CD4-positive, alpha-beta T cell treated with Interleukin-15 for 4 hours (primary cell): ENCODE results near the gene AGBL1.
"Not testable (repeated sequence)": the region's sequence is repeated elsewhere in the genome, so short reads cannot be mapped to it uniquely, and the experiment has no call there.

Experiments used
- DNase-seq: peaks from one replicate; pipeline ENCODE4 v3.0.0-alpha.2; 2020; ENCODE audit warnings: low spot score

The AGBL1 gene

GRCh38 chr15:86082619-86083380, 3.1 kb downstream of the AGBL1 start:
- DNase-seq, result no peak

GRCh38 chr15:86087808-86088207, 8.1 kb downstream of the AGBL1 start:
- no peak for DNase-seq

DNA sequence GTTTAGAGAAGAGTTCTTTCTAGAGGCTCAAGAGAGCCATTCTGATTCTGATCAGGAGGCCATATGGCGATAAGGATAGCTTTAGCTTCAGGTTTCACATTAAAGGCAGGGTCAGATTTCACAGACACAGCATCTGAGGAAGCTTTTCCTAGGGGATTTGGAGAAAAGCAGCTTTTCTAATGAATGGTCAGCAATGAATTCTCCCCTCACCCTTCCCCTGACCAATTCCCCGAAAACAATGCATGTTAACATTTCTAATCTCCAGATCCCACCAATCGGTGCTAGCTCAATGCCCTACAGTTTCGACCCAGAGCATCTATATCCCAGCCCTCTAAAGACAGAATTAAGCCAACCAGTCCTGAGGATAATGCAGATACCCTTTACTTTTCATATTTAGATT, 9.8 kb downstream of the AGBL1 start:
- DNase-seq, result no peak

- no peak for DNase-seq
Observed at GRCh38 chr15:86101818-86102217, 22.1 kb downstream of the AGBL1 start.

DNA sequence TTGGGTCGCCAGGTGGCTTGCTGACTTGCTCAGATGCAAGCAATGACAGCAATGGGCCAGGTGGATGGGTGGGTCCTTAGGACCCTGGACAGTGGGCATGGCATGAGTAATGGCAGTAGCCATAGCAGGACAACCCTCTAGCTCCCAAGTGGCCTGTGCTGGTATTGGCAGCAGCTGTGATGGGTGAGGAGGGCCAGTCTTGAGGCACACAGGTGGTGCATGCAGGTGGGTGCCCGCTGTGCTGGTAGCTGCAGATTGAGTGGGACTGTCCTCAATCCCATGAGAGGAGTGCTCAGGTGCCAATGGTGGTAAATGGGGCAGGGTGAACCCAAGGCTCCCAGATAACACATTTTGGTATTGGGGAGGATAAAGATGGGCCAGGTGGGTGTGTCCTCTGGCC, 24.2 kb downstream of the AGBL1 start:
- DNase-seq, result no peak

DNA sequence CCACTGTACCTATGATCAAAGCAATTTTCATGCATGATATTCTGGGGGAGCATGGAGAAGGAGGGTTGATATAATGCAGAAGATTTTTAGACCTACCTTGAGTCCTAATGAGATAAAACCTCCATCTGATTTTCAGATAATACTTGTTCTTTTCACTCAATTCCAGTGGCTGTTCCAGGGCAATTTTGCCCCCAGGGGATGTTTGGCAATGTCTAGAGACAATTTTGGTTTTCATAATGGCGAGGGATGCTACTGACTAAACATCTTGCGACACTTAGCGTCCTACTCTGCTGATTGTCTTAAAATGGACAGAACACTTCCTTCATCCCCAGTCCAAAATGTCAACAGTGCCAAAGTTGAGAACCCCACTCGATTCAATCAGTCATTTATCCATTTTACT, 26.6 kb downstream of the AGBL1 start:
- no peak for DNase-seq

GRCh38 chr15:86115145-86115801, 35.6 kb downstream of the AGBL1 start:
- no peak for DNase-seq

- DNase-seq, result no peak
Observed at GRCh38 chr15:86121568-86122225, 42.0 kb downstream of the AGBL1 start.

DNA sequence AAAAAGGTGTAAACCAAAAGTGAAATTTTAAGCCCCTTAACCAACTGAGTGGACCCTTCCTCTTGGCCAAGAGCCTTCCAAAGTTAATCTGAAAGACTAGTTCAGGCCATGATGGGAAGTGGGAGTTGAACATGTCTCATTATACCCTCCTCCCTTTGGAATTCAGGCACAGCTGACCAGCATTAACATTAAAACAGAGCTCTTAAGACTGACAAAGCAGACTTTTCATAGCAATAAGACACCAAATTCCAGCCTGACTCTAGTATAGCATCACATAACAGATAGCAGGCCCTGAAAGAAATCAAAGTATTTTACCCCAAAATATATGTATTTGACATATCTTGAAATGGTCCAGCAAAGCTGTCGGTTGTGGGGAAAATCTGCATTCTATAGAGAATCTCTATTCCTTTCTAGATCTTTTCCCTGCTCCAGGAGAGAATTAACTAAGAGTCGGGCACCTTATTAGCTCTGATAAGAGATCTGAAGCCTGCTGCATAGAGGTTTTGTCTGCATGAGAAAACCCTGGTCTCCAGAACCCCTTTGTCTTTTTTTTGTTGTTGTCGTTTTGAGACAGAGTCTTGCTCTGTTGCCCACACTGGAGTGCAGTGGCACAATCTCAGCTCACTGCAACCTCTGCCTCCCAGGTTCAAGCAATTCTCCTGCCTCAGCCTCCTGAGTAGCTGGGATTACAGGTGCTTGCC, 43.2 kb downstream of the AGBL1 start:
- DNase-seq, result not testable (repeated sequence)

GRCh38 chr15:86125775-86126174, 46.1 kb downstream of the AGBL1 start:
- DNase-seq, result no peak

- DNase-seq, result no peak
Observed at GRCh38 chr15:86127547-86127946, 47.9 kb downstream of the AGBL1 start.

DNA sequence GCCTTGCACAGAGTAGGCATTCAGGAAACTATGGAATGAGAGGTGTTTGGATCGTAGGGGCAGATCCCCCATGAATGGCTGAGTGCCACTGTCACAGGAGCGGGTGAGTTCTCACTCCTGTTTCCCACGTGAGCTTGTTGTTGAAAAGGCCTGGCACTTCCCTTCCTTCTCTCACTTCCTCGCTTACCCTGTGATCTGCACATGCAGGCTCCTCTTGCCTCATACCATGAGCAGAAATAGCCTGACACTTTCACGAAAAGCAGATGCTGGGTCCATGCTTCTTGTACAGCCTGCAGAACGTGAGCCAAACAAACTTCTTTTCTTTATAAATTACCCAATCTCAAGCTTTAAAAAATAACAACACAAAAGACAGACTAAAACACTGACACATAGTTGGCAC, 55.4 kb downstream of the AGBL1 start:
- no peak for DNase-seq

- DNase-seq, result no peak
Observed at GRCh38 chr15:86136861-86137260, 57.2 kb downstream of the AGBL1 start.

GRCh38 chr15:86138798-86139197, 59.1 kb downstream of the AGBL1 start:
- no peak for DNase-seq

- DNase-seq, result no peak
Observed at GRCh38 chr15:86139828-86140227, 60.2 kb downstream of the AGBL1 start.

DNA sequence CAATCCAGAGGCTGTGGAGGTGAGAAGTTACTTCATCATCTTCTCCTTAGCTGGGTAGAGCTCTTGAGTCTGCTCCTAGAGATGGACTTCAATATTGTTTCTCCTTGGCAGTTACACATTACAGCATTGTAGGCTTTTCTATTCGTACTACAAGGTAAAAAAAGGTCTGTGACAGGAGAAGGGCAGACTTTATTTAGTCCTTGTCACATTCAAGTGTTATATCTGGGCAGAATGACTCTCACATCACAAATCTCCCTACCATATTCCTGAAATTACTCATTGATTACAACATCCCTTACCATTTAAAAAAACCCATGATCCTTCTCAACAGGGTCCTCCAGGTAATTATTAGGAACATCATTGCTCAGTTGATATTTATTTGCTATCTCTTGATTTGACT, 75.0 kb downstream of the AGBL1 start:
- no peak for DNase-seq

- no peak for DNase-seq
Observed at GRCh38 chr15:86155551-86155950, 75.9 kb downstream of the AGBL1 start.

- no peak for DNase-seq
Observed at GRCh38 chr15:86157606-86158293, 78.1 kb downstream of the AGBL1 start.

DNA sequence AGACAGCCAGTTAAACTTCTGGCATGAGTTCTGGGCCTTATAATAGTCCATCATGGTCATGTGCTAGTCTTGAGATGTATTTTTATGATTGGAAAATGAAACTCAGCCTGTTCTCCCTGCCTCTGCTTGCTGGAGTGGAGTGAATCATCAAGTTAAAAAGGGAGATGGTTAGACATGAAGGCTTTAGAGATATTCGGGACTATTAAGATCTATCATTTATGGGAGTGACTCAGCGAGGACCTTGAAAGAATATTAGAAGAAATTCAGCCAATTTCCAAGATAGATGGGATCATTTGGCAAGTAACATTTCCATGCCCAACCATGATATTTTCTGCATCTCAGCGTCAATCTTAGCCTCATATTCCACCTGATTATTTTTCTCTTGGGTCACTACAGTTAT, 79.8 kb downstream of the AGBL1 start:
- no peak for DNase-seq

DNA sequence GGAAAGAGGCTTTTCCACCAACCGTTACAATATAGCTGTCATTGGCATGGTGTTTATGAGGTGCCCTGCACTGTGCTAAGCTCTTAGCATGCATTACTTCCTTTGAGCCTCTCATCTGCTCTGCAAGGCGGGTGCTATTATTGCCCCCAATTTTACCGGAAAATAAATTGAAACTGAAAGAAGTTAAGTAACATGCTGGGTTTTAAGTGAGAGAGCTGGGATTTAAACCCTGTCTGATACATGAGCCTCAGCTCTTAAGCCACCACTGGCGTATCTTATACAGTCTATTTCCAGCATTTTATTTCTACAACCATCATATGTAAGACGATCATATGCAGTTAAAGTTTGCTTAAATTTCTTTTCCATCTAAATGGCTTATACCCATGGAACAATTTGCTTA, 81.6 kb downstream of the AGBL1 start:
- DNase-seq, result no peak

DNA sequence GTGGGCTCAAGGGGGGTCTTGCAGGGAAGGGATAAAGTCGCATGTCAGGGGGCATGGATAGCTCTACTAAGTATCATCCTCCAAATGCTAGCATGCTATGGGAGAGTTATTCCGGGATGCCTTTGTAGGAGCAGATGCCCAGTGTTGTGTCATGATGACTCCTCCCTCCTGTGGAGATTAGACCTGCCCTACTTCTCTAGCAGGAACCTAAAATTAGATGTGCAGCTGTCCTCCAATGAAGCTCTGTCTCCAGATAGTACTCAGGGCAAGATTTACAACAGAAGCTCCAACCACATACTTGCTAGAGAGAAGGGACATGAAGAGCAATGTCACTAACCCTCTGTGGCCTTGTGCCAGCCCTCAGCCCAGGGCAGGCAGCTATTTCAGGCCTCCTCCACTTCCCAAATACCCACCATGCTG, 82.5 kb downstream of the AGBL1 start:
- no peak for DNase-seq

DNA sequence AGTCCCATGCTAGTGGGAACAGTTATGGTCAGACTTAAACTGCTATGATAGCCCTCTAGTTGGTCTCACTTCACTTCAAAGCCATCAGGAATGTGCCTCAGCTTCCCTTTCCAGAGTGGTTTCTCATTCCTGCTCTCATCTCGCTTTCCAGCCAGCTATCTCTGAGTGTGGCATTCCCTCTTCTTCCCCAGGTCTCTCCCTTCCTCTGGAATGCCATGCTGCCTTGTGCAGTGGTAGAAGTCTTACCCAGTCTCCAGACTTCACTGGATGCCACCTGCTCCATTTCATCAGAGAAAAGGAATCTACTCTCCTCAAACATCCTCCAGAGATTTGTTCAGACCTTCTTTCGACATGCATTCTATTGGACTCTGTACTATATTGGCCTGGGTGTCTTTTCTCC, 83.0 kb downstream of the AGBL1 start:
- no peak for DNase-seq
